CD14-positive monocyte (primary cell): ENCODE results near the gene ZNF584. TPM values are rescaled to one million over a fixed set of nuclear protein-coding genes. Genes with fewer than 3 reads are reported as not detected.

Experiments used
- DNase-seq, 3 donors: peaks; one replicate each; pipeline ENCODE4 v3.0.0-alpha.2; 2011 to 2022
- H2AFZ ChIP-seq: 2 replicates; pipeline ENCODE4 v1.6.0; 2012; ENCODE audit warnings: mild to moderate bottlenecking, low read depth, low read length, inconsistent platforms; ENCODE audit not compliant: insufficient read depth, poor library complexity, severe bottlenecking
- H3K27ac ChIP-seq, 2 donors: 1 replicate in 1 of 2; 2 replicates in 1 of 2; pipeline ENCODE4 v1.5.1; 2012 to 2013; ENCODE audit warnings: low read length in 2 of 2, control low read depth in 1 of 2, inconsistent platforms in 1 of 2, low read depth in 1 of 2, mild to moderate bottlenecking in 1 of 2
- H3K27me3 ChIP-seq, 2 donors: one replicate each; pipeline versions ENCODE4 v1.6.0 to v1.6.1; 2011 to 2013; ENCODE audit warnings: low read length in 2 of 2; ENCODE audit not compliant: control insufficient read depth in 2 of 2, insufficient read depth in 2 of 2
- H3K36me3 ChIP-seq, 2 donors: replicated peaks in 1 of 2; 1 replicate in 1 of 2; 2 replicates in 1 of 2; pipeline versions ENCODE4 v1.5.1 to v1.6.1; 2012 to 2013; ENCODE audit warnings: low read length in 2 of 2, control low read depth in 1 of 2, inconsistent platforms in 1 of 2, mild to moderate bottlenecking in 1 of 2; ENCODE audit not compliant: insufficient read depth in 2 of 2, control insufficient read depth in 1 of 2
- H3K4me1 ChIP-seq, 2 donors: 1 replicate in 1 of 2; 2 replicates in 1 of 2; pipeline versions ENCODE4 v1.5.1 to v1.6.1; 2012 to 2013; ENCODE audit warnings: low read length in 2 of 2, control low read depth in 1 of 2, inconsistent platforms in 1 of 2, mild to moderate bottlenecking in 1 of 2, moderate library complexity in 1 of 2; ENCODE audit not compliant: insufficient read depth in 2 of 2, control insufficient read depth in 1 of 2
- H3K4me2 ChIP-seq: replicated peaks from 2 replicates; pipeline ENCODE3; 2012; ENCODE audit warnings: low read length, moderate library complexity, mild to moderate bottlenecking; ENCODE audit not compliant: poor library complexity, severe bottlenecking; ENCODE audit errors: extremely low read depth
- H3K4me3 ChIP-seq, 3 experiments: fragments of 200-600 bp in 1 of 3; sonication (generic) in 1 of 3; replicated peaks in 1 of 3; 1 replicate in 2 of 3; 2 replicates in 1 of 3; pipeline ENCODE4 v1.5.1; 2011 to 2013; ENCODE audit warnings: low read length in 3 of 3, mild to moderate bottlenecking in 3 of 3, control low read depth in 2 of 3, low read depth in 2 of 3, inconsistent platforms in 1 of 3, moderate library complexity in 1 of 3
- H3K79me2 ChIP-seq: 2 replicates; pipeline ENCODE4 v1.6.0; 2012; ENCODE audit warnings: mild to moderate bottlenecking, control low read depth, inconsistent platforms, low read length, moderate library complexity; ENCODE audit not compliant: insufficient read depth
- H3K9ac ChIP-seq: 2 replicates; pipeline ENCODE4 v1.6.0; 2017; ENCODE audit warnings: low read length, mild to moderate bottlenecking; ENCODE audit not compliant: insufficient read depth, poor library complexity, severe bottlenecking
- H3K9me3 ChIP-seq, 2 donors: replicated peaks in 1 of 2; 1 replicate in 1 of 2; 2 replicates in 1 of 2; pipeline versions ENCODE4 v1.5.1 to v1.6.1; 2012 to 2013; ENCODE audit warnings: low read length in 2 of 2, control low read depth in 1 of 2; ENCODE audit not compliant: control insufficient read depth in 1 of 2, insufficient read depth in 1 of 2
- H4K20me1 ChIP-seq: 2 replicates; pipeline ENCODE4 v1.6.0; 2012; ENCODE audit warnings: mild to moderate bottlenecking, low read length, control low read depth, moderate library complexity; ENCODE audit not compliant: insufficient read depth
- H3K27ac Mint-ChIP-seq, 7 donors: one replicate each; pipeline ENCODE4 v1.8.0; 2020; ENCODE audit warnings: mild to moderate bottlenecking in 7 of 7, mixed read lengths in 7 of 7, moderate library complexity in 6 of 7, inconsistent platforms in 2 of 7
- H3K27me3 Mint-ChIP-seq, 3 donors: one replicate each; pipeline ENCODE4 v1.8.0; 2021 to 2022; ENCODE audit warnings: low read depth in 3 of 3, mild to moderate bottlenecking in 3 of 3, mixed read lengths in 3 of 3, moderate library complexity in 3 of 3, inconsistent platforms in 1 of 3
- H3K36me3 Mint-ChIP-seq, 2 donors: one replicate each; pipeline ENCODE4 v1.8.0; 2020; ENCODE audit warnings: mixed read lengths in 2 of 2, inconsistent platforms in 1 of 2, mild to moderate bottlenecking in 1 of 2
- H3K4me1 Mint-ChIP-seq: one replicate; pipeline ENCODE4 v1.8.0; 2020; ENCODE audit warnings: mild to moderate bottlenecking, mixed read lengths
- H3K4me3 Mint-ChIP-seq, 2 donors: one replicate each; pipeline ENCODE4 v1.8.0; 2020; ENCODE audit warnings: mild to moderate bottlenecking in 2 of 2, mixed read lengths in 2 of 2, moderate library complexity in 1 of 2
- H3K9me3 Mint-ChIP-seq, 7 donors: one replicate each; pipeline ENCODE4 v1.8.0; 2020 to 2022; ENCODE audit warnings: mixed read lengths in 7 of 7, mild to moderate bottlenecking in 6 of 7, moderate library complexity in 6 of 7, inconsistent platforms in 2 of 7
- CTCF ChIP-seq: fragments of 200-600 bp; IDR thresholded peaks from one replicate; pipeline ENCODE4 v1.8.0; 2022; ENCODE audit warnings: antibody characterized with exemption, mild to moderate bottlenecking
- WGBS: methylation state at CpG from one replicate; pipeline ENCODE4 v1.1.5; 2013; ENCODE audit warnings: missing lambda C conversion rate; ENCODE audit not compliant: insufficient coverage; 5-methylcytosine and 5-hydroxymethylcytosine counted together
- intact Hi-C, 2 donors: fragments of 100-400 bp; cut with micrococcal nuclease; formaldehyde crosslinking; loops; one replicate each; pipeline versions ENCODE4 v1.15.0 to v1.15.1; 2023
- polyA plus RNA-seq, 3 donors: library from polyadenylated mRNA; depleted of rRNA in 1 of 3; unstranded in 2 of 3; stranded (reverse) in 1 of 3; fragments of 300-500 nt in 2 of 3; fragments of >200 nt in 1 of 3; fragmentation: Illumina TruSeq in 2 of 3; gene quantifications; 1 replicate in 2 of 3; 2 replicates in 1 of 3; pipeline ENCODE4 v1.2.3, GENCODE V29; 2012 to 2021

The ZNF584 gene
- polyA plus RNA-seq, 3 donors: 1.2 to 3.1 (median 1.7) TPM

- Mint-ChIP-seq H3K4me3 (peak overlapping the region; percentile 81 to 88), H3K36me3 (peaks cover 16 to 20% of the 10 kb centered on the region in 2 donors), H3K9me3 (peaks cover 16 to 37% (median 32%) of the 10 kb centered on the region in 7 donors), H3K27ac (peak overlapping the region in 5 of 7 donors; percentile 22 to 89 (median 65)), H3K4me1 (peaks cover 16% of the 10 kb centered on the region), H3K27me3 (peaks cover 3 to 14% (median 8%) of the 10 kb centered on the region in 3 donors)
- H3K4me1 ChIP-seq: peaks cover 11 to 15% of the 10 kb centered on the region in 2 donors
- WGBS: 5% methylated on average over 8 of the region's 11 CpGs
- H3K4me2 ChIP-seq: peak overlapping the region; percentile 92
- no peak for TF ChIP-seq CTCF
- DNase-seq: peak in 2 of 3 donors; percentile 4 to 31
- H4K20me1 ChIP-seq: no peaks in the 10 kb centered on the region
- peaks cover 20 to 24% of the 10 kb centered on the region in 2 donors for H3K9me3 ChIP-seq
- intact Hi-C loops: loop anchor here in 1 of 2 donors (1.0 kb wide), 1 partner anchor 11 kb away; the partner anchor contains the start of gene ZNF132
- no peaks in the 10 kb centered on the region for H3K79me2 ChIP-seq
- peaks cover 9 to 19% of the 10 kb centered on the region in 2 donors for H3K36me3 ChIP-seq
- peak overlapping the region in 1 of 2 donors; percentile 73 for H3K27ac ChIP-seq
- H3K27me3 ChIP-seq: peaks cover 0 to 5% of the 10 kb centered on the region in 2 donors
- H3K4me3 ChIP-seq: peak overlapping the region; percentile 56 to 93 (median 58)
- H3K9ac ChIP-seq: peak overlapping the region; percentile 71
- H2AFZ ChIP-seq: peak overlapping the region; percentile 92
Observed at GRCh38 chr19:58450856-58451357, 42.5 kb downstream of the ZNF584 start.

- WGBS: under 1% methylated on average over 79 of the region's 79 CpGs
- H3K36me3 ChIP-seq: peaks cover 13 to 23% of the 10 kb centered on the region in 2 donors
Observed at GRCh38 chr19:58451358-58452101, 43.1 kb downstream of the ZNF584 start, which contains the start of gene ZNF324B. Gene ZNF324B, plus strand, starts transcription at chr19:58451622. Its CDS starts 2,080 bp downstream, at chr19:58453702.

More at GRCh38 chr19:58451358-58452101, 43.1 kb downstream of the ZNF584 start, which contains the start of gene ZNF324B:
- Histone ChIP-seq H3K27me3 (peaks cover 0 to 5% of the 10 kb centered on the region in 2 donors), H2AFZ (peak within 1 kb of the TSS; percentile 92), H3K9ac (peak within 1 kb of the TSS; percentile 71), H3K4me3 (peak within 1 kb of the TSS; percentile 56 to 93 (median 58)), H3K4me1 (peaks cover 11 to 15% of the 10 kb centered on the region in 2 donors), H3K79me2 (no peaks in the 10 kb centered on the region), H3K27ac (peak within 1 kb of the TSS in 1 of 2 donors; percentile 73), H3K9me3 (peaks cover 20 to 24% of the 10 kb centered on the region in 2 donors), H3K4me2 (peak within 1 kb of the TSS; percentile 92), H4K20me1 (no peaks in the 10 kb centered on the region)
- H3K27me3 Mint-ChIP-seq: peaks cover 3 to 10% (median 7%) of the 10 kb centered on the region in 3 donors
- no peak for TF ChIP-seq CTCF
- peaks cover 22 to 26% of the 10 kb centered on the region in 2 donors for H3K36me3 Mint-ChIP-seq
- intact Hi-C loops: loop anchor here in 1 of 2 donors (1.0 kb wide), 1 partner anchor 11 kb away; the partner anchor contains the start of gene ZNF132
- peak within 1 kb of the TSS; percentile 81 to 89 for H3K4me3 Mint-ChIP-seq
- peaks cover 16 to 34% (median 28%) of the 10 kb centered on the region in 7 donors for H3K9me3 Mint-ChIP-seq
- DNase-seq: peak; percentile 94 to 95 (median 95)
- H3K27ac Mint-ChIP-seq: peak within 1 kb of the TSS in 5 of 7 donors; percentile 22 to 89 (median 73)
- H3K4me1 Mint-ChIP-seq: peaks cover 16% of the 10 kb centered on the region
